Body of pancreas (tissue), 4 donors: ENCODE data around the gene APPBP2.

Experiments used
- POLR2A ChIP-seq, 3 donors: fragments of 450-650 bp; IDR thresholded peaks; one replicate each; pipeline ENCODE4 v1.6.1; 2016; ENCODE audit warnings: antibody characterized with exemption in 3 of 3, mild to moderate bottlenecking in 2 of 3
- TF ChIP-seq, protein P1 (sequence below), 7 experiments: fragments of 450-650 bp in 4 of 7; fragments of 200-600 bp in 3 of 7; sonication (generic) in 3 of 7; IDR thresholded peaks; one replicate each; pipeline ENCODE4 v1.5.1; 2016 to 2019; ENCODE audit warnings: antibody characterized with exemption in 7 of 7

DNA sequence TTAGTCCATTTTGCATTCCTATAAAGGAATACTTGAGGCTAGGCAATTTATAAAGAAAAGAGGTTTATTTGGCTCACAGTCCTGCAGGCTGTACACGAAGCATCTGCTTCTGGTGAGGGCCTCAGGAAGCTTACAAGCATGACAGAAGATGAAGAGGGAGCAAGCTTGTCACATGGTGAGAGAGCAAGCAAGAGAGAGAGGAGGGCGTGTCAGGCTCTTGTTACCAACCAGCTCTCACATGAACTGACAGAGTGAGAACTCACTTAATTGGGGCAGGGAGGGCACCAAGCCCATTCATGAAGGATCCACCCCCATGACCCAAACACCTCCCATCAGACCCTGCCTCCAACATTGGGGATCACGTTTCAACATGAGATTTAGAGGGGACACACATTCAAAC, 102.2 kb downstream of the APPBP2 start:
- TF ChIP-seq, protein P1, sequence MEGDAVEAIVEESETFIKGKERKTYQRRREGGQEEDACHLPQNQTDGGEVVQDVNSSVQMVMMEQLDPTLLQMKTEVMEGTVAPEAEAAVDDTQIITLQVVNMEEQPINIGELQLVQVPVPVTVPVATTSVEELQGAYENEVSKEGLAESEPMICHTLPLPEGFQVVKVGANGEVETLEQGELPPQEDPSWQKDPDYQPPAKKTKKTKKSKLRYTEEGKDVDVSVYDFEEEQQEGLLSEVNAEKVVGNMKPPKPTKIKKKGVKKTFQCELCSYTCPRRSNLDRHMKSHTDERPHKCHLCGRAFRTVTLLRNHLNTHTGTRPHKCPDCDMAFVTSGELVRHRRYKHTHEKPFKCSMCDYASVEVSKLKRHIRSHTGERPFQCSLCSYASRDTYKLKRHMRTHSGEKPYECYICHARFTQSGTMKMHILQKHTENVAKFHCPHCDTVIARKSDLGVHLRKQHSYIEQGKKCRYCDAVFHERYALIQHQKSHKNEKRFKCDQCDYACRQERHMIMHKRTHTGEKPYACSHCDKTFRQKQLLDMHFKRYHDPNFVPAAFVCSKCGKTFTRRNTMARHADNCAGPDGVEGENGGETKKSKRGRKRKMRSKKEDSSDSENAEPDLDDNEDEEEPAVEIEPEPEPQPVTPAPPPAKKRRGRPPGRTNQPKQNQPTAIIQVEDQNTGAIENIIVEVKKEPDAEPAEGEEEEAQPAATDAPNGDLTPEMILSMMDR (IDR thresholded peaks at IDR 0.05), result no peak
- no peak for TF ChIP-seq POLR2A (IDR thresholded peaks at IDR 0.05)
